GM12872 (cell line): ENCODE data around the gene PDE4A.

Experiments
- CTCF ChIP-seq: IDR thresholded peaks from 3 replicates; pipeline ENCODE4 v1.5.1; 2011; ENCODE audit warnings: low read depth, mild to moderate bottlenecking, low read length, moderate library complexity; ENCODE audit not compliant: insufficient read depth

Gene PDE4A

DNA sequence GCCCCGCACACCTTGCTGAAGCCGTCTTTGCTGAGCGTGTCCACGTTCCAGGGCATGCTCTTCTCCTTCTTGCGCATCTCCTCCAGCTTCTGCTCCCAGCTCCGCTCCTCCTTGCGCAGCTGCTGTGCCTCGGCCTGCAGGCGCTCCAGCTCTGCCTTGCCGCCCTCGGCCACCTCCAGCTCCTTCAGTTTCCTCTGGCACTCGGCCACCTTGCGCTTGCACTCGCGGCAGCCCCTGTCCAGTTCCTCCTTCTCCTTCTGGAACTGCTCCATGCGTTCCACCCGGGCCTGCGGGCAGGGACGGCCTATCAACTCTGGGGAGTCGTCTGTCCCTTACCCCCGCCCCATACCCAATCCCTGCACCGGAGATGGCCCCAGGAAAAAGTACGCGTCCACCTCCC is 24.4 kb upstream of the PDE4A start:
- no peak for TF ChIP-seq CTCF

- no peak for TF ChIP-seq CTCF
These were observed 21.5 kb upstream of the PDE4A start for GRCh38 chr19:10398819-10399218.

GRCh38 chr19:10399878-10400277 is 20.5 kb upstream of the PDE4A start:
- TF ChIP-seq CTCF: no peak

- TF ChIP-seq CTCF: no peak
These were observed 17.8 kb upstream of the PDE4A start for GRCh38 chr19:10402441-10403038.

DNA sequence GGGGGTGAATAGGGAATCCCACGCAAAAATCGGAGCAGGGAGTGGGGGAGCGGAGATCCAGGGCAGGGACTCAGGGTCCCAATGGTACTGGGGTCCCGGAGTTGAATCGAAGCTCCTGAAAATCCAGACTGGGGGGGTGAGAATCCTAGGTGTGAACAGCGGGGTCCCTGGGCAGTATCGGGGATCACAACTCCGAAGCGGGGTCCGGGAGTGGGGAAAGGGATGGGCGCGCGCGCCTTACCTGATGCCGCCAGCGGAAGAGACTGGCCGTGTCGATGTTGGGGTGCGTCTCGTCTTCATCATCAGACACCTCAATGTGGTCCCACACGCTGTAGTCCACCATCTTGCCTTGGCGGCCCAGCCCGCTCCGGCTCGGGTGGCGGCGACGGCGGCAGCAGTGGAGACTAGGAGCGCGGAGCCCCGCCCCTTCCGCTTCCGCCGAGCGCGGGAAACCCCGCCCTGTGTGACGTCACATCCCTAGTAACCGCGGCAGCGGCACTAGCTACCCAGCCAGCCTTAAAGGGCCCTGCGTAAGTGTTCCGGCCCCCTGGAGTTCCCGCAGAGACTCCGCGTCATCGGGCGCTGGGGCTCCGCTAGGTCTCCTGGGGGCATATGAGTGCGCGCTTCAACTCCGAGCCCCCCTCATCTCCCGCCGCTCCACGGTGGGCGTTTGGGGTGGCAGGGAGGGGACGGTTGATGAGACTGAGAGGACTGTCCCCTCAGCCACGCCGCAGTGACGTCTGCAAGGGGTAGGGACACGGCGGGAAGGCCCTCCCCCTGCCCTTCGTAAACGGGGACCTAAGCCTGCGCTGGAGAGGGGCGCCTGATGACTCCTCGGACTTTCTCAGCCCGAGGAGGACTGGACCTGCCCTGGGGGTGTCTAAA is 17.0 kb upstream of the PDE4A start, which contains the start of gene CDC37:
Gene CDC37, minus strand, starts transcription at position 406 of the 885 bp plus-strand sequence. Its CDS starts 63 bp downstream, at position 343.
- TF ChIP-seq CTCF: no peak

DNA sequence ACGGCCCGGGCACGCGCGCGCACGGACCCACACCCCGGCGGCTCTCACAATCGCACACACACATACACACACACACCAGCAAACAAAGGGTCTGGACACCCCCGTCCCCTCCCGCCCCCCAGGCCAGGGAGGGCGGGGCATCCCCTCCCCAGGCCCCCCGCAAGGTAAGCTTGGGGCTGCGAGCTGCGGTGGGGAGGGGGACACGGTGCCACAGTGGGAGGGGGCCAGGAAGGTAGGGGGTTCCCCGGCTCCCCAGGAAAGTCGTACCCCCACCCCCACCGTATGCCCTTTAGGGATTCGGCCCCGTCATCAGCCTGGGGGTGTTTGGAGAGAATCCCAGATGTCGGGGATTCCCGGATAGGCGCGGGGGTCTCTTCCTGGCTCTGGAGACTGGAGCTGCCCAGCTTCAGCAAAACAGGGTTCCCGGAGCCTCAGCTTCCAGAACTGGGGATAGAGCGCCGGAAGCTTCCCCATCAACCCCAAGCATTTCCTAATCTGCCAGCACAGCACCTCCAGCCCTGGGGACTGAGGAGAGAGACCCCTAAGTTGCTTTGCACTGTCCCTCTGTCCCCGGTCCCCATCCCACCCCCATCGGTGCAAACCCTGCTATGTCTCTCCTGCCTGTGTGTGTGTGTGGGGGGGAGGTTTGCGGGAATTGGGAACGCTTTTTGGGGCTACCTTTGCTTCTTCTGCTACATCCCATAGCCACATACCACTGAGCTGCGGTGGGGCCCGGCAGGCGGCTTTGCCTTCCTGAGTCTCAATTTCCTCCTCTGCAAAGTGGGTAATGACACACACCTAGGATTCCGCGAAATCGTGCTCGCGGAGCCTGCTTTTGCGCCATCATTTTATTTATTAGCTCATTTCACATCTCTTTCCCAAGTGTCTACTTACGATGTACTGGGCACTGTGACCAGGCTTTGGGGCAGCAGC is 15.2 kb upstream of the PDE4A start:
- no peak for TF ChIP-seq CTCF

DNA sequence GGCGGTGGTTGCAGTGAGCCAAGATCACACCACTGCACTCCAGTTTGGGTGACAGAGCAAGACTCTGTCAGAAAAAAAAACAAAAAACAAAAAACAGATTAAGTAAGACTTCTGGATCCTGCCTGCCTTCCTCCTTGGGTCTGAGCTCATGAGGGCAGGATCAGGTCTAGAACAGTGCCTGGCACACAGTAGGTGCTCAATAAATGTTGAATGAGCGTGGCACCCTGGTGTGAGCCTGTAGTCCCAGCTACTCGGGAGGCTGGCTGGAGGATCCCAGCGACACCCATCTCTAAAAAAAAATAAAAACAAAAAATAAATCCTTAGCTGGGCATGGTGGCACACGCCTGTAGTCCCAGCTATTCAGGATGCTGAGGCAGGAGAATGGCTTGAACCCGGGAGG is 14.1 kb upstream of the PDE4A start:
- TF ChIP-seq CTCF: no peak
